ENCODE data around the gene TSC22D1. TPM values are rescaled to one million over a fixed set of nuclear protein-coding genes. Genes with fewer than 3 reads are reported as not detected.

Gene TSC22D1
- total RNA-seq, 1 experiment from 2014 or later, result 72.5 TPM

DNA sequence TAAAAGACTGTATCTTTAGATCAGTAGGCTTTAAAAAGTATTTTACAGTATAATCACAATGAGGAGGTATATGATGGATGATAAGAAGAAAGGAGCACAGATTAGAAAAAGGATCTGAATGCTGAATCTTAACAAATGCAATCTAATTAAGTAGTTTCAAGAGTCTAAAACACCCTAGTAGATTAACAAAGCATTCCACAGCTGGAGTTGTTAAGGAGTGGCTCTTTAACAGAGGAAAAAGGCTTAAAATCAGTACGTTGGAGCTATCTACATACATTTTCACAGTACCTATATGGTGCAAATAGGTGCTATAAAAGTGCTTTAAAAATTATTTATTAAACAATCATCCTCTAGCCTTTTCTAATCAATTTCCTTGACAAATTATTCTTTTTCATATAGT lies 34.5 kb downstream of the TSC22D1 start:
- DNase-seq (ENCODE audit: low spot score) (no peak), ATAC-seq (no peak)
- Mint-ChIP-seq H3K27ac (no peak overlapping the region), H3K9me3 (no peaks in the 10 kb centered on the region), H3K4me3 (no peak overlapping the region), H3K4me1 (peaks cover 13% of the 10 kb centered on the region), H3K27me3 (ENCODE audit: low read depth) (no peaks in the 10 kb centered on the region), H3K36me3 (0 out of 2 replicates have a peak, but pooled peaks cover 3% of the 10 kb centered on the region)
- TF ChIP-seq JAZF1 (CRISPR knock-in tag; IDR thresholded peaks at IDR 0.05) (no peak), AFF4 (CRISPR knock-in tag; IDR thresholded peaks at IDR 0.05; ENCODE audit: borderline replicate concordance) (no peak), KAT7 (CRISPR knock-in tag; IDR thresholded peaks at IDR 0.05; ENCODE audit: borderline replicate concordance) (no peak), FOXJ3 (CRISPR knock-in tag; IDR thresholded peaks at IDR 0.05; ENCODE audit: borderline replicate concordance) (no peak)
- POLR2A ChIA-PET, result no interaction called here
- CTCF ChIA-PET, result interaction anchor here (0.8 kb wide), 1 partner anchor 59 kb away, joined by 4 read pairs; no protein-coding TSS in a partner anchor

DNA sequence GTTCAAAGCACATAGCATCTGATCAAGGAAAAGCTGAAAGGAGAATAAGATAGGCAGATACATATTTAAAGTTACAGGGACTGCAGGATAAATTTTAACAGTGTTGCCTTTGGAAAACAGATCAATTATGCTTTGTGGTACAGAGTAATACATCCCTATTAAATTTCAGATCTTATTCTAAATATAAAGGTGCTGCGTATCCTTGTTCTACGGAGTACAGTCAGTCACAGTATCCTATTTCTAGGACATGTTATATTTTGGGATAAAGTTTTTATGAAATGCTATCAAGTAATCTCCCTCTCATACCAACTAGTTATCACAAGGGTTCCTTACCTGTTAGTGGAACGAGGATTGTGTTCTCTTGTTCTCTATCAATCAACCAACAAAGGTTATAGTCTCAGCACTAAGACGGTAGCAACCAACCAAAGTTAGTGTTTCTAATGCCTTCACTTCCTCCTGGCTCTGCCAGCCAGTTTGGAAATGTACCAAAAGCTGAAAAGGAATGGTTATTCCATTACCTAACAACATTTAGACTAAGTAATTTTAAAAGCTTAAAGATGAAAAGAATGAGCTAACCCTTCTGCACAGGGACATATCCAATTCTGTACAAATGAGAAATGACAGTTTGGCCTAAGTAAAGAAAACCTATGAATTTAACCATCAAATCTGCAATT lies 35.2 kb downstream of the TSC22D1 start:
- TF ChIP-seq TCF7 (CRISPR knock-in tag; IDR thresholded peaks at IDR 0.05; ENCODE audit: low read depth) (no peak), MXD4 (CRISPR knock-in tag; IDR thresholded peaks at IDR 0.05; ENCODE audit: borderline replicate concordance) (no peak), ZNF317 (CRISPR knock-in tag; IDR thresholded peaks at IDR 0.05; ENCODE audit: borderline replicate concordance, low read depth) (no peak), NFYB (CRISPR knock-in tag; conservative IDR thresholded peaks at IDR 0.05; ENCODE audit: low read depth) (no peak)
- no peaks in the 10 kb centered on the region for H3K27me3 Mint-ChIP-seq (ENCODE audit: low read depth)
- POLR2A ChIA-PET, result no interaction called here
- no peak overlapping the region for H3K27ac Mint-ChIP-seq
- no peaks in the 10 kb centered on the region for H3K9me3 Mint-ChIP-seq
- DNase-seq (ENCODE audit: low spot score) (no peak), ATAC-seq (no peak)
- H3K4me3 Mint-ChIP-seq, result no peak overlapping the region
- 0 out of 2 replicates have a peak, but pooled peaks cover 6% of the 10 kb centered on the region for H3K36me3 Mint-ChIP-seq
- CTCF ChIA-PET, result interaction anchor here (0.8 to 1.0 kb wide), 2 partner anchors 33 to 58 kb away, joined by 3 to 4 read pairs; no protein-coding TSS in a partner anchor
- H3K4me1 Mint-ChIP-seq, result peaks cover 13% of the 10 kb centered on the region

GRCh38 chr13:44537248-44537647 lies 38.9 kb downstream of the TSC22D1 start:
- DNase-seq (ENCODE audit: low spot score), result no peak
- Mint-ChIP-seq H3K27me3 (ENCODE audit: low read depth) (no peaks in the 10 kb centered on the region), H3K27ac (no peak overlapping the region), H3K4me1 (peaks cover 3% of the 10 kb centered on the region), H3K4me3 (no peak overlapping the region), H3K9me3 (no peaks in the 10 kb centered on the region), H3K36me3 (peaks cover 9% of the 10 kb centered on the region; the same call in 1 of the 2 replicates)
- CTCF ChIA-PET, result interaction anchor here (1.7 kb wide), 1 partner anchor 14 kb away, joined by 3 read pairs; no protein-coding TSS in a partner anchor
- POLR2A ChIA-PET, result no interaction called here
- no peak for ATAC-seq
- no peak for TF ChIP-seq MXD4 (CRISPR knock-in tag; IDR thresholded peaks at IDR 0.05; ENCODE audit: borderline replicate concordance)
- TF ChIP-seq ATF1 (CRISPR knock-in tag; IDR thresholded peaks at IDR 0.05), result no peak
- no peak for TF ChIP-seq E2F4 (CRISPR knock-in tag; IDR thresholded peaks at IDR 0.05; ENCODE audit: borderline replicate concordance, low read depth)
- TF ChIP-seq, protein P1, sequence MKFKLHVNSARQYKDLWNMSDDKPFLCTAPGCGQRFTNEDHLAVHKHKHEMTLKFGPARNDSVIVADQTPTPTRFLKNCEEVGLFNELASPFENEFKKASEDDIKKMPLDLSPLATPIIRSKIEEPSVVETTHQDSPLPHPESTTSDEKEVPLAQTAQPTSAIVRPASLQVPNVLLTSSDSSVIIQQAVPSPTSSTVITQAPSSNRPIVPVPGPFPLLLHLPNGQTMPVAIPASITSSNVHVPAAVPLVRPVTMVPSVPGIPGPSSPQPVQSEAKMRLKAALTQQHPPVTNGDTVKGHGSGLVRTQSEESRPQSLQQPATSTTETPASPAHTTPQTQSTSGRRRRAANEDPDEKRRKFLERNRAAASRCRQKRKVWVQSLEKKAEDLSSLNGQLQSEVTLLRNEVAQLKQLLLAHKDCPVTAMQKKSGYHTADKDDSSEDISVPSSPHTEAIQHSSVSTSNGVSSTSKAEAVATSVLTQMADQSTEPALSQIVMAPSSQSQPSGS (CRISPR knock-in tag; IDR thresholded peaks at IDR 0.05; ENCODE audit: borderline replicate concordance, low read depth), result no peak
- TF ChIP-seq ZNF317 (CRISPR knock-in tag; IDR thresholded peaks at IDR 0.05; ENCODE audit: borderline replicate concordance, low read depth), result no peak
- no peak for TF ChIP-seq ZNF396 (CRISPR knock-in tag; IDR thresholded peaks at IDR 0.05; ENCODE audit: borderline replicate concordance)
- TF ChIP-seq, protein P2, sequence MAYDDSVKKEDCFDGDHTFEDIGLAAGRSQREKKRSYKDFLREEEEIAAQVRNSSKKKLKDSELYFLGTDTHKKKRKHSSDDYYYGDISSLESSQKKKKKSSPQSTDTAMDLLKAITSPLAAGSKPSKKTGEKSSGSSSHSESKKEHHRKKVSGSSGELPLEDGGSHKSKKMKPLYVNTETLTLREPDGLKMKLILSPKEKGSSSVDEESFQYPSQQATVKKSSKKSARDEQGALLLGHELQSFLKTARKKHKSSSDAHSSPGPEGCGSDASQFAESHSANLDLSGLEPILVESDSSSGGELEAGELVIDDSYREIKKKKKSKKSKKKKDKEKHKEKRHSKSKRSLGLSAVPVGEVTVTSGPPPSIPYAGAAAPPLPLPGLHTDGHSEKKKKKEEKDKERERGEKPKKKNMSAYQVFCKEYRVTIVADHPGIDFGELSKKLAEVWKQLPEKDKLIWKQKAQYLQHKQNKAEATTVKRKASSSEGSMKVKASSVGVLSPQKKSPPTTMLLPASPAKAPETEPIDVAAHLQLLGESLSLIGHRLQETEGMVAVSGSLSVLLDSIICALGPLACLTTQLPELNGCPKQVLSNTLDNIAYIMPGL (CRISPR knock-in tag; IDR thresholded peaks at IDR 0.05), result no peak
- no peak for TF ChIP-seq OVOL2 (CRISPR knock-in tag; IDR thresholded peaks at IDR 0.05; ENCODE audit: borderline replicate concordance)
- no peak for TF ChIP-seq NR3C1 (CRISPR knock-in tag; conservative IDR thresholded peaks at IDR 0.05; ENCODE audit: low read depth)
- no peak for TF ChIP-seq ZNF281 (CRISPR knock-in tag; IDR thresholded peaks at IDR 0.05)
- no peak for TF ChIP-seq PRRX2 (CRISPR knock-in tag; IDR thresholded peaks at IDR 0.05)
- no peak for TF ChIP-seq JUN (CRISPR knock-in tag; IDR thresholded peaks at IDR 0.05)
- TF ChIP-seq KAT7 (CRISPR knock-in tag; IDR thresholded peaks at IDR 0.05; ENCODE audit: borderline replicate concordance), result no peak

Data from WTC11 (cell line).